ENCODE data around the gene MMP14. TPM values are rescaled to one million over a fixed set of nuclear protein-coding genes. Genes with fewer than 3 reads are reported as not detected.

The MMP14 gene
- total and polyA plus RNA-seq, 2 of the 13 experiments (the other 11 are each of a cell fraction or from before 2014, with no cell fraction given) = 5.2 to 9.8 TPM

- TF ChIP-seq GABPA (IDR thresholded peaks at IDR 0.05; ENCODE audit: low read depth, low read length) (no peak), GABPA (CRISPR knock-in tag; IDR thresholded peaks at IDR 0.05; ENCODE audit: low read depth) (0 out of 2 replicates have a peak, but pooled peaks have one; percentile 11), DZIP1 (CRISPR knock-in tag; IDR thresholded peaks at IDR 0.05) (peak; percentile 34; the same call in 1 of the 2 replicates), MTF2 (CRISPR knock-in tag; IDR thresholded peaks at IDR 0.05; ENCODE audit: borderline replicate concordance) (0 out of 2 replicates have a peak, but pooled peaks have one; percentile 56), PPARG (CRISPR knock-in tag; conservative IDR thresholded peaks at IDR 0.05) (no peak), HCFC1 (IDR thresholded peaks at IDR 0.05; ENCODE audit: low read depth, low read length) (no peak), NRL (CRISPR knock-in tag; IDR thresholded peaks at IDR 0.05; ENCODE audit: borderline replicate concordance) (peak; percentile 95; the same call in 1 of the 2 replicates), ZFP37 (CRISPR knock-in tag; IDR thresholded peaks at IDR 0.05; ENCODE audit: borderline replicate concordance) (peak; percentile 97), SMAD1 (CRISPR knock-in tag; IDR thresholded peaks at IDR 0.05; ENCODE audit: borderline replicate concordance, low read depth) (peak; percentile 85; the same call in 1 of the 2 replicates), XBP1 (CRISPR knock-in tag; IDR thresholded peaks at IDR 0.05) (0 out of 2 replicates have a peak, but pooled peaks have one; percentile 33), ZNF17 (CRISPR knock-in tag; IDR thresholded peaks at IDR 0.05) (no peak), ZNF883 (CRISPR knock-in tag; IDR thresholded peaks at IDR 0.05; ENCODE audit: not compliant biosample characterization) (peak; percentile 66), GRHL1 (CRISPR knock-in tag; conservative IDR thresholded peaks at IDR 0.05) (no peak), ZHX2 (IDR thresholded peaks at IDR 0.05; ENCODE audit: low read depth) (no peak), ZHX2 (CRISPR knock-in tag; IDR thresholded peaks at IDR 0.05; ENCODE audit: borderline replicate concordance) (no peak), ZNF747 (CRISPR knock-in tag; IDR thresholded peaks at IDR 0.05; ENCODE audit: borderline replicate concordance) (peak; percentile 70; the same call in 1 of the 2 replicates), CEBPG (CRISPR knock-in tag; IDR thresholded peaks at IDR 0.05) (peak; percentile 75), THAP7 (CRISPR knock-in tag; IDR thresholded peaks at IDR 0.05) (peak; percentile 96)
Measured at GRCh38 chr14:22821193-22822015, 15.0 kb upstream of the MMP14 start (continued).
